HCT116 (cell line): Measurements from ENCODE around the gene TTC1.

ENCODE experiments used
- ATF3 ChIP-seq: IDR thresholded peaks from 2 replicates; pipeline ENCODE4 v1.6.1; 2012
- CEBPB ChIP-seq: IDR thresholded peaks from 2 replicates; pipeline ENCODE4 v1.6.1; 2012; ENCODE audit warnings: low read depth
- CTCF ChIP-seq, 3 experiments: fragments of 200-600 bp in 1 of 3; sonication (generic) in 1 of 3; IDR thresholded peaks in 2 of 3; conservative IDR thresholded peaks in 1 of 3; 2 replicates each; pipeline ENCODE4 v1.5.1; 2012 to 2017; ENCODE audit warnings: low read depth in 2 of 3, low read length in 2 of 3, antibody characterized with exemption in 1 of 3, borderline replicate concordance in 1 of 3, control low read depth in 1 of 3, mild to moderate bottlenecking in 1 of 3, mixed read lengths in 1 of 3, mixed run types in 1 of 3, moderate library complexity in 1 of 3; ENCODE audit not compliant: insufficient read depth in 1 of 3
- SIN3A ChIP-seq: IDR thresholded peaks from 2 replicates; pipeline ENCODE4 v1.6.1; 2012; ENCODE audit warnings: low read depth
- SP1 ChIP-seq: IDR thresholded peaks from 2 replicates; pipeline ENCODE4 v1.6.1; 2012; ENCODE audit warnings: low read depth
- TCF7L2 ChIP-seq: IDR thresholded peaks from 2 replicates; pipeline ENCODE4 v1.7.0; 2011; ENCODE audit warnings: borderline replicate concordance, inconsistent platforms; ENCODE audit not compliant: insufficient read depth, insufficient read length; ENCODE audit errors: extremely low read depth

GRCh38 chr5:160096178-160096577, 87.2 kb downstream of the TTC1 start:
- TF ChIP-seq CTCF (IDR thresholded peaks at IDR 0.05 in 2 of 3, conservative IDR thresholded peaks at IDR 0.05 in 1 of 3; ENCODE audit: borderline replicate concordance in 1 of 3, insufficient read depth in 1 of 3, low read depth in 2 of 3, low read length in 2 of 3), result no peak
- no peak for TF ChIP-seq SIN3A
- TF ChIP-seq ATF3, result no peak
- TF ChIP-seq CEBPB, result no peak
- TF ChIP-seq SP1, result no peak
- no peak for TF ChIP-seq TCF7L2
